GM21576 (cell line): ENCODE results near the gene PIAS1.
A peak's percentile ranks its signal among the peaks of the same experiment; 100 is the strongest.
"Not testable (repeated sequence)": the region's sequence is repeated elsewhere in the genome, so short reads cannot be mapped to it uniquely, and the experiment has no call there.

Experiments
- ATAC-seq: cut with Tn5 transposase; IDR thresholded peaks from one replicate; pipeline ENCODE4 v1.9.1; 2021; ENCODE audit warnings: mild to moderate bottlenecking, moderate library complexity; ENCODE audit not compliant: unreplicated experiment

Gene PIAS1

DNA sequence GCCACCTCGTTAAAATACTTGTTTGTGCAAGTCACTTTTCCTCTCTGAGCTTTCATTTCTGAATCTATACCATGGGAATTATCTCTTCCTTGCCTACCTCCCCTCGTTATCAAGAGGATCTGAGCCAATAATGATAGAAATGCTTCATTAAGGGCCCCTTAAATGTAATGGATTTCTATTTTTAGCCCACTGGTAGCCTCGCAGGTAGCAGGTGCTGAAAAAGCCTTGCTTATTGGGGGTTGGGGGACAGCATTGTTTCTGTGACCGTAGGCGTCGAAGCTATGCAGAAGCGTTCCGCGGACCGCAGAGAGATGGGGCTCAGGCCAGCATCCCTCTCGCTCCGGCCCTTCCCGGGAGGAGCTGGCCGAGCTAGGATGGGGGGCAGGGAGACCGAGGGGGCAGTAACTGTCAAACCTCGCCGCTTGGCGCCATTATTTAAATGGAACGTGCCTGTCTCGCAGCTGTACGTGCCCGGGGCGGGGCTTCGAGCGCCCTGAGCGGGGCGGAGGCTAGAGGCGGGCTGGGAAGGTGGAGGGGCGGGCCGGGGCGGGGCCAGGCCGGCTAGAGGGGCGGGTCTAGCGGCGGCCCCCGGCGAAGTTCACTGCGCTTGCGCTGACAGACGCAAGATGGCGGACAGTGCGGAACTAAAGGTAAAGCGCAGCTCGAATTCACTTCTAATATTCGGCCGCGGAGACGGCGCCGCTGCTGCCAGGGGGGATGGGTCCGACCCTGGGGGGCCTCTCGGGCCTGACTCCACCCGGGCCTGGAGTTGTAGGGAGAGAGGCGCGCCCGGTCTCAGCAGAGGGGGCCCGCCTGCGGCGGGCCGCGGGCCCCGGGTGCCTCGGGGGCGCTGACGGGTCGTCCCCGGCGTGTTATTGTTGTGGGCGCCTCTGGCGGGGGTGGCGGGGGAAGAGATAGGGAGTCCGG is at the start of gene PIAS1:
TSS of gene PIAS1 (plus strand) at position 615 of the 927 bp plus-strand sequence. CDS start at position 627, 12 bp downstream.
- peak; percentile 69 for ATAC-seq

DNA sequence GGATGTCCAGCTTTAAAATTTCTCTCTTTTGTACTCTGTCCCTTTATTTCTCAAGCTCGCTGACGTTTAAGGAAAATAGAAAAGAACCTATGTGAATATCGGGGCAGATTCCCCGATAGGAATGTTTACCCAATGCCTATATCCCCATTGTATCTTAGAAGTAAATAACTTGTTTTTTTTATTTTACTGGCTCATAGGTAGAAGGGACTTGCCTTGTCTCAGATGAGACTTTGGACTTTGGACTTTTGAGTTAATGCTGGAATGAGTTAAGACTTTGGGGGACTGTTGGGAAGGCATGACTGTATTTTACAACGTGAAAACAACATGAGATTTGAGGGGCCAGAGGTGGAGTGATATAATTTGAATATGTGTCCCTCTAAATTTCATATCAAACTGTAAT is 46.5 kb upstream of the PIAS1 start:
- not testable (repeated sequence) for ATAC-seq

DNA sequence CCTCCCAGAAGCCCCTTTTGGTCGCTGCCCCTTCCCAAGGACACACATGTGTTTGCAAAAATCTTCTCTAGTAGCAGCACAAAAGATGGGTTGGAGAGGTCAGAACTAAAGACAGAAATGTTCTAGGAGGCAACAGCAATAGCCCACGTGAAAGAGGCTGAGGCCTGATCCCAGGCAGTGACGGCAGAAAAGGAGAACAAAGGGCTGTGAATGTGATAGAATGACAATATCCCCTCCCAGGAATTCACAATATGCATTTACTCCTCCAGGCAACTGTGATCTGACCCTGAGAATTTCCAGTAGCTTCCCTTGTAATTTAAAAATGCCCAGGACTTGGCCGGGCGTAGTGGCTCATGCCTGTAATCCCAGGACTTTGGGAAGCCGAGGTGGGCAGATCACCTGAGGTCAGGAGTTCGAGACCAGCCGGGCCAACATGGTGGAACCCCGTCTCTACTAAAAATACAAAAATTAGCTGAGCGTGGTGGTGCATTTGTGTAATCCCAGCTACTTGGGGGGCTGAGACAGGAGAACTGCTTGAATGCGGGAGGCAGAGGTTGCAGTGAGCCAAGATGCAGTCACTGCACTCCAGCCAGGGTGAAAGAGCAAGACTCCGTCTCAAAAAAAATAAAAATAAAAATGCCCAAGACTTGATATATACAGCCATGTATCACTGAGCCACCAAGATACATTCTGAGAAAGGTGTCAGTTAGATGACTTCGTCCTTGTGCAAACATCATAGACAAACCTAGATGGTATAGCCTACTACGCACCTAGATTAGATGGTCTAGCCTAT is 43.6 kb upstream of the PIAS1 start:
- no peak for ATAC-seq

DNA sequence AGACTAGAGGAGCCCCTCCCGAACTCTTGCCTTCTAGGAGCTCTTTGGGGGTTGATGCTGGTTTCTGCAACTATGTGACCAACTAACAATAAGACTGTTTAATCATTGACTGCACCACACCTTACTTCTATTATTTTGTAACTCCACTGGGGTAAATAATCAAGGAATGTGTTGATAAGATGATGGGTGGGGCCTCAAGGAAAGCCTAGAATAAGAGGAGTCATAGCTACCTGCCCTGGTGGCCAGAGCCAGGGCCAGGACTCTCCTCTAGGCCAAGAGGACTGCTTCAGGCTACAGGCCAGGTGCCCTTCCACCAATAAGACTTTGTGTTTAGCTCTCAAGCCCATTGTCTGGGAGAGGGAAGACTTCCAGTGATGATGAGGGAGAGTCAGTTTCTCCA is 41.2 kb upstream of the PIAS1 start:
- ATAC-seq = no peak

DNA sequence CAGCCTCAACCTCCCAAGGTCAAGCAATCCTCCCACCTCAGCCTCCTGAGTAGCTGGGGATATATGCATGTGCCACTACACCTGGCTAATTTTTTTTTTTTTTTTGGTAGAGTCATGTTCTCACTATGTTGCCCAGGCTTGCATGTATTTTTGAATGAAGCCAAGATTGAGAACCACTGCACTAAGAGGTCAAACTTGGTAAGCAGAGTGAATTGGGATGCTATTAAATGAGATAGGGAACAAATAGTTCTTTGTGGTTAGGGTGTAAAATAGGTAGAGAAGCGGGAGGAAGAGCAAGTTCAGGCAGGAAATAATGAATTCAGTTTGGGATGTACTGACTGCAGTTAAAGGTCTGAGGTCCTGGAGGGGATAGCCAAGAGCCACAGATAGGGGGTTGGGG is 39.9 kb upstream of the PIAS1 start:
- ATAC-seq = no peak

DNA sequence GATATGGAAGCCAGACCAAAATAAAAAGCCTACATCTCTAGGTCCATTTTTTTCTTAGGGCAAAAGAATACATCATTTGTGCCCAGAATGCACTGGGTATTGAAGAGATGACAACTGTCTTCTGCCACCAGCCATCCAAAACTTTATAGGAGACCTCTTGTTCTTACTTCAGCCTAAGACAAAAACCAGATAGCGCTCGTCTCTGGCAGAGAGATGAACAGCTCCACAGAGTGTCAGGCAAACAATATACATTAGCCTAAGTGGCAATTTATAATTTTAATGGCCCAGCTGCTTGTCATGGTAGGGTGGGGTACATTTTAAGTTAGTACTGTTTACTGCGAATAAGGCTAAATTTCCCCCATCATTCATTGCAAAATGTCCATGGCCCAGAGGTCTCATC is 38.9 kb upstream of the PIAS1 start:
- ATAC-seq = no peak

DNA sequence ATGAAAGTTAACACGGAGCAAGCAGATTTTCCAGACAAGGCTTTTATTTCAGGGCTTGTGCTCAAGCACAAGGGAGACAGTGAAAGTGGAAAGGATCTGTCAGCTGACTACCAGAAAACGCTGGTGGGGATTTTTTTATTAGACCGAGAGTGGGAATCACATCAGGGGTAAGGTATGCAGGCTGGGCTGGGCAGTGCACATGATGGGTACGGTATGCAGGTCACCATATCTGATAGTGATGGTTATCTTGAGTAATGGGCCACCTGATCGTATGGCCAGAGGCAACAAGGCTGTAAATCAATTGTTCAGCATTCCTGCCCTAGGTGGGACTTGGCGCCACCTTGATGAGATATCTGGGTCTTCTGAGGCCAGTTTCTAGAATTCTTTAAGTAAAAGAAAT is 36.9 kb upstream of the PIAS1 start:
- ATAC-seq = no peak

DNA sequence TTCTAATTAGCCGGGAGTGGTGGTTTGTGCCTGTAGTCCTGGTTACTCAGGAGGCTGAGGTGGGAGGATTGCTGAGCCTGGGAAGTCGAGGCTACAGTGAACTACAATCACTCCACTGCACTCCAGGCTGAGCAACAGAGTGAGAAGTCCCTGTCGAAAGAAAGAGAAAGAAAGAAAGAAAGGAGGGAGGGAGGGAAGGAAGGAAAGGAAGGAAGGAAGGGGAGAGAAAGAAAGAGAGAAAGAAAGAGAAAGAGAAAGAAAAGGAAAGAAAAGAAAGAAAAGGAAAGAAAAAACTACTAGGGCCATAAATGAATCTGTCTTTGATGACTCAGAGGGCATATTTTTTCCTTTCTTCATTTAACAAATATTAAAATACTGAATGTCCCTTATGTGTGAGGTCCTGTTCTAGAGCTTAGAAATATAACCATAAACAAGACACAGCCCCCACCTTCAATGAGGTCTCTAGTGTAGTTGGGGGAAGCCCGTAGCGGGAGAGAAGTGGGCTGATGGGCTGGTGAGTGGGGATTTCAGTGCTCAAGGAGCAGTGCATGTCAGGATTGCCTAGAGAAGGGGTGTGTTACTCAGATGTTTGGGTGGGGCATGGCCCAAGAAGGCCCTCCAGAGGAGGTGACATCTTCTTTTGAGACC is 35.2 kb upstream of the PIAS1 start:
- no peak for ATAC-seq

DNA sequence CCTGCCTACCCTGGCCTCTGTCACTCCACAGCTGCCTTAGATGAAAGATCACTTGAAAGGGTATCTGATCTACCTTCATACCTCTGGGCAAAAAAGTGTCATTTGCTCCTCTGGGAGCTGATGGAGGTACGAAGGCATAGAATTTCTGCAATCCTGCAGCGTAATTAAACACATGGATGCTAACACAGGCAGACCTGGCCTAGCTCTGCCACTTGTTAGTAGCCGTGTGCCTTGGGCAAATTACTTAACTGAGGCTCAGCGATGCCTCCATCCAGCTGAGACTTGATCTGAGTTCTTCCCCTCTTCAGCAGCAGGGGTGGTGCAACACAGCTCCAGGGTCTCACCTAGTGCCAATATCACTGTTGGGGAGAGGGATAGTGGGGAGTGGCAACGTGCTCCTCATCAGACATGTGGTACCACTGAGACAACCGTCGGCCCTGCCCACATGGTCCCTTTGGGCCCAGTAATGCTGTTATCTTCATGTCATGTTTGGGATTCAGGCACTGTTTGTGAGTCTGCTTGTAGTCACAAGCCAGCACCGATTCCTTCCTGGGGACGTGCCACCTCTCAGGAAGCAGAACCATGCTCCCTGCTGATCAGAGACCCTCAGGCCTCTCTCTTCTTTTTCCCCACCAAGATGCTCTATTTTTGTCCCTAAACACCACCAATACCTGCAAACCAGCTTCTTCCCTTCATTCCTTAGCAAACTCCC is 34.1 kb upstream of the PIAS1 start:
- ATAC-seq = no peak

DNA sequence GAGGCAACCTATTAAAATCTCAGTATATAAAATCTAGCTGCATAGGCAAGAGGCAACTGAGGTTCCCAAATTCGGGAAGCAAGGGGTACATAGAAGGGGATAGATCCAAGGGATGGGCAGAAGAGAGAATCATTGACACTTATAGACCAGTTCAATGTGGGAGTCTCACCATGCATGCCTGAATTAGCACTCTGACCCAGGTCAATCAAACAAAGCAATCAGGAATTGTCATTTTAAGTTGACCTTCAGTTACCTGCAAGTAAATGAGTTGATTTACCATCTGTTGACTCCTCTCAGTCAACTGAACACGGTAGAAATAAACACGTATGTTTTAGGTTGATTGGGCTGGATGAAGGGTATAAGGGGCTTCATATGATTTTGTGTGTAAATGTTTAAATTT is 33.4 kb upstream of the PIAS1 start:
- ATAC-seq = no peak

DNA sequence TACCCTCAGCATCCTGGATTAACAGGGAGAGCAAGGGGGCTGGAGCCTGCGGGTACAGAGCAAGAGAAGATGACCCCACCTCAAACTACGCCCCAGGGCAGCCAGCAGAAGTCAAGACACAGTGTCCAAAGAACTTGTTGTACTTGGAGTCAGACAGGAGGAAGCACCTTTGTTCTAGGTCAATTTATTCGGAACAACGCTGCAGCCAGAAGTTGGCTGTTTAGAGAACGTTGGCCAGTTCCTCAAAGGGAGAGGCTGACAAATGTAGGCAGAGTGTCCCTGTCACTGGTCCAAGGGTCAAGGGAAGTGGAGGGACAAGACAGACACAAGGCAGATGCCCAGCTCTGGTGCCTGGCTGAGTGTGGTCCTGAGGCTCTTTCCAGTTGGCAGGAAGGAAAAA is 32.1 kb upstream of the PIAS1 start:
- no peak for ATAC-seq

DNA sequence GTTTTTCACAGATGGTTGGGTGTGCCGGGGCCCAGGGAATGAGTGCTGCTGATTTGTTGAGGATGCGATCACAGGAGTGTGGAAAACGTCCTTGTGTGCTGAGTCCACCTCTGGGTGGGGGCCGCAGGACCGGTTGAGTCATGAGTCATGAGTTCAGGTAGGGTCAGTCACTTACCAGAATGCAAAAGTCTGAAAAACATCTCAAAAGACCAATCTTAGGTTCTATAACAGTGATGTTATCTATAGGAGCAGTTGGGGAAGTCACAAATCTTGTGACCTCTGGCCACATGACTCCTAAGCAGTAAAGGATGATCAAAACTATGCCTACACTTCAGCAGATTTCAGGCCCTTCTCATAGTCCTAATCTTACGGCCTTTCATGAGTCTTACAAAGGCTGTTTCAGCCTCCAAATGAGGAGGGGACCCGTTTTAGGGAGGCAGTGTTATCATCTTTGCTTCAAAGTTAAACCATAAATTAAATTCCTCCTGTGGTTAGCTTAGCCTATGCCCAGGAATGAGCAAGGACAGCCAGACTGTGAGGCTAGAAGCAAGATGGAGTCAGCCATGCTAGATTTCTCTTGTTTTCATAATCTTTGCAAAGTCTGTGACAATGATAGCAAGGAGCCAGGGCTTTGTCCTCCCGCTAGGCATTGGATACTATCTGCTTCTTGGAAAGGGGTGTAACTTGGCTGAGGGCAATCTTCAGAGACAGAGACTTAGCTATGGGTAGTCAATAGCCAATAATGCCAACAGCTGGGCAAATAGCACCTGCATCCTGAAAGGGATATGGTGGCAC is 30.6 kb upstream of the PIAS1 start:
- no peak for ATAC-seq

DNA sequence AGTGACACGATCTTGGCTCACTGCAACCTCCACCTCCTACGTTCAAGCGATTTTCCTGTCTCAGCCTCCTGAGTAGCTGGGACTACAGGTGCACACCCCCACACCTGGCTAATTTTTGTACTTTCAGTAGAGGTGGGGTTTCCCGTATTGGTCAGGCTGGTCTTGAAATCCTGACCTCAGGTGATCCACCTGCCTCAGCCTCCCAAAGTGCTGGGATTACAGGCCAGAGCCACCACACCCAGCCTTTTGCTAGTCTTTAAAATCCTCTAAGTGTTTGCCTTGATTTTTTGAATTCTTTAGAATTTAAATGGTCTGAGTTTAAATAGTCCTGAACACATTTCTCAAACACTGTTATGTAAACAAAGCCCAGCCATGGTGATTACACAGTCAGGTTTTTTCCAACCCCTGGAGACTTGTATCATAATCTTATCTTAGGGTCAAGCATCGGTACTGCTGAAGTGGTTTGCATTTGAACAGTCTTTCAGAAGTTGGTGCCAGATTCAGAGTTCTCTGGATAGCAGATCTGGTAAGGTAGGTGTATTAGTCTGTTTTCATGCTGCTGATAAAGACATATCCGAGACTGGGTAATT is 28.2 kb upstream of the PIAS1 start:
- no peak for ATAC-seq

DNA sequence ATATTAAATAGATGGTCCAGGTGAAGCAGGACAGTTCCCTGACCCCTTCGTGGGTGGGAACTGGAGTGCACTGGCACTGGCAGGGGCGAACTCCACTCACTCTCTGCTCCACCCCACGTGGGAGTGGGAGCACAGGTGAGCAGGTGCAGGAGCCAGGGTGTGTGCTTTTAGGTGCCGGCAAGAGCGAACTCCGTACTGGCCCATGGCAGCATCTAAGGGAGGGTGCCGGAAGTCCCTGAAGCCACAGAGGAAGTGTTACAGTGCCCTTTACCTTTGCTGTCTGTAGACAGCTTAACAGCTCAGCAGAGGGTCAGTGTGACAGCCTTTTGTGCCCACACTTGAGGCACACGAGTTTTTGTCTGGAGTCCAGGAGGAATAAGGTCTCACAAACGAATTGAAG is 26.7 kb upstream of the PIAS1 start:
- no peak for ATAC-seq

DNA sequence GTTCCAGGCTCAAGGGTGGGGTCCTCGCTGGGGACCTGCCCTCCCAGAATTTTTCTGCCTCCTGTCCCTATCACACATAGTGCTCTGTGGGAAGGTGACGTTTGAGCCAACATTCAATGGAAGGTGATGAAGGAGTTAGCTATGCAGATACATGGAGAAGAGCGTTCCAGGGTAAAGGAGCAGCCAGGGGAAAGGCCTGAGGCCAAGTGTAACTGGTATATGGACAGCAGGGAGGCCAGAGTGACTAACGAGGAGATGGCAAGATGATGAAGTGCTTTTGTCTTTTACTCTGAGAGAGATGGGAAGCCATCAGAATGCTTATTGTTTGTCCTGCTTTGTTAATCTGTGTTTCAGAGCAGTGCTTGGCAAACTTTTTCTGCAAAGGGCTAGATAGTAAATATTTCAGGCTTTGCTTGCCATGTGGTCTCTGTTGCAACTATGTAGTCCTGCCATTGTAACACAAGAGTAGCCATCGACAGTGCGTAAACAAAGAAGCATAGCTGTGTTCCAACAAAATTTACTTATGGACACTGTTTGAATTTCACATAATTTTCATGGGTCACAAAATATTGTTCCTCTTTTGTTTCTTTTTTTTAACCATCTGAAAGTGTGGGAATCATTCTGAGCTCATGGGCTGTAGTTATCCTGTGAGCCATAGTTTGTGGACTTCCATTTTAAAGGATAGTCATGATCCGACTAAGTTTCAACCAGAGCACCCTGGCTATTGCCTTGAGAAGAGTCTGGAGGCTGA is 25.8 kb upstream of the PIAS1 start:
- no peak for ATAC-seq

DNA sequence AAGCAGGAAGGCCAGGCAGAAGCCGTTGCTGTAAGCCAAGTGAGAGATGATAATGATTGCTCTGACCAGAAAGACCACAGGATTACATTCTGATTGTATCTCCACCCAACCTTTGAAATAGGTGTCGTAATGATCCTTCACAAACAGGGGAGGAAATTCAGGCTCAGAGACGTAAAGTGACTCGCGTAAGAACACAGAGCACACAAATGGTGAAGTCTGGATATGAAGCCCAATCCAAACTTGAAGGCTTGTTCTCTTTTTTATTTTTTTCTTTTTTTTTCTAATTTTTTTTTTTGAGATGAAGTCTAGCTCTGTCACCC is 25.3 kb upstream of the PIAS1 start:
- no peak for ATAC-seq

DNA sequence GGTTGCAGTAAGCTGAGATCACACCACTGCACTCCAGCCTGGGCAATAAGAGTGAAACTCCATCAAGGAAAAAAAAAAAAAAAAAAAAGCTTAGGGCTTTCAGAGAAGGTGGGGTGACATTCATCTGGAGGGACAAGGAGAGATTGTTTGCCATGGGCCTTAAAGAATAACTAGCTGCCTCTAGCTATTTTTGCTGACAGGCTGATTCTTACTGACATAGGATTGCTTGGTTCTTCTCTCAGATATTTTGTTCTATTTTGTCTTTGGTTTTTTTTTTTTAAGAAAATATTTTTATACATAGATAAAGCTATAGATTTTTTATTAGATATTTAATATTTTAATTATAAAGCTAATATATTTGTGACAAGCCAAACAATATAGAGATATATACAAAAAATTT is 24.2 kb upstream of the PIAS1 start:
- ATAC-seq = no peak

DNA sequence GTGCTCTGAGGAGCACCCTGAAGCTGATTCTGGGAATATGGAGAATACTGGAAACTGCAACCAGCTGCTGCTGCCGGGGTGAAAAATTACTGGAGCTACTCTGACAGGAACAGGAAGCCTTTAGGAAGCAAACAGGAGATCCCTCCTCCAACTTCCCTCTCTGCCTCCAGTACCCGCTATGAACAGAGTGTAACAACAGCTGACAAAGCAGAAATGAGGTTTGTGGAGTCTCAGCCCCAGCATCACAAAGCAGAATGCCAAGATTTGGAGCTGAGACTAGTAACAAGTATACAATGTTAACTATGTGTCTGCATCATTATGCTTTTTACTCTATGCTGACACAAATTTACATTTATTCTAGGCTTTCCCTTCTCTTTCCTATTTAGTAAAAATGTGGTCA is 22.7 kb upstream of the PIAS1 start:
- ATAC-seq = no peak

DNA sequence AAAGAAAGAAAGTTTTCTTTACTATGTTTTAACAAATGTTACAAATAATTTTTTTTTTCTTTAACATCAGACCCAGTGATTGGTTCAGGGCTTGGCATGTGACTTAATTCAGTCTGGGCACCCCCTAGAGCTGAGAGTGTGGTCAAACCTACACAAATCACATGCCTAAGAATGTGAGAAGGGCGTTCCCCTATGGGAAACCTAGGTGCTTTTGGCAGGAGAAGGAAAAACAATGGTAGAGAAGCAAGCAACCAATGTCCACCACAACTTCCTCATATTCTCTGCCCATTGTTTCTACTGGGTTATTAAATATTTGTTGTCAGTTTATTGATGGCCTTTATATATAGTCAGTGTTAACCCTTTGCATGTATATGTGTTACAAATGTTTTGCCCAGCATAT is 21.4 kb upstream of the PIAS1 start:
- no peak for ATAC-seq
